Panc1 (cell line): Measurements from ENCODE around the gene ANAPC5. TPM values are rescaled to one million over a fixed set of nuclear protein-coding genes. Genes with fewer than 3 reads are reported as not detected.

Experiments
- ATAC-seq: fragments of 200-7000 bp; cut with Tn5 transposase; 2 replicates; pipeline ENCODE4 v1.9.1; 2020; ENCODE audit warnings: mild to moderate bottlenecking, moderate library complexity
- BruUV-seq: library from RNA; stranded (reverse); fragments of 400-500 nt; replicated peaks from 2 replicates; lab custom pipeline; 2021; lab: Mats Ljungman, UMichigan
- CTCF ChIA-PET: fragments of 300-600 bp; sonication (Branson Sonifier 250); formaldehyde crosslinking; loops from one replicate; lab custom pipeline; 2022; ENCODE audit warnings: antibody characterized with exemption; lab: Charles Lee
- POLR2A ChIA-PET: fragments of 300-600 bp; sonication (Branson Sonifier 250); formaldehyde crosslinking; loops from one replicate; lab custom pipeline; 2022; ENCODE audit warnings: antibody characterized with exemption; lab: Charles Lee
- DNase-seq: peaks from one replicate; pipeline ENCODE4 v3.0.0-alpha.2; 2010; ENCODE audit warnings: low read depth, low spot score
- H3K27ac ChIP-seq: 2 replicates; pipeline ENCODE4 v1.5.1; 2011; ENCODE audit warnings: mild to moderate bottlenecking, low read length, inconsistent platforms
- H3K27me3 ChIP-seq: fragments of 200-500 bp; sonication (Bioruptor generic); 2 replicates; pipeline ENCODE4 v1.6.0; 2014; ENCODE audit warnings: low read length, inconsistent platforms; ENCODE audit not compliant: control insufficient read depth, insufficient read depth
- H3K36me3 ChIP-seq: fragments of 200-500 bp; sonication (Bioruptor generic); 2 replicates; pipeline ENCODE4 v1.5.1; 2014; ENCODE audit warnings: inconsistent platforms, mild to moderate bottlenecking, low read length, moderate library complexity; ENCODE audit not compliant: control insufficient read depth, insufficient read depth
- H3K4me1 ChIP-seq: 2 replicates; pipeline ENCODE4 v1.5.1; 2011; ENCODE audit warnings: inconsistent platforms, mild to moderate bottlenecking, low read length, moderate library complexity; ENCODE audit not compliant: control insufficient read depth, insufficient read depth
- H3K4me3 ChIP-seq, 2 experiments: 2 replicates each; pipeline ENCODE4 v1.5.1; 2011 to 2012; ENCODE audit warnings: low read depth in 2 of 2, low read length in 2 of 2, mild to moderate bottlenecking in 2 of 2, inconsistent platforms in 1 of 2, moderate library complexity in 1 of 2
- H3K9me3 ChIP-seq: fragments of 200-500 bp; sonication (Bioruptor generic); 2 replicates; pipeline ENCODE4 v1.5.1; 2014; ENCODE audit warnings: low read depth, mild to moderate bottlenecking, inconsistent platforms, low read length, moderate library complexity; ENCODE audit not compliant: control insufficient read depth, insufficient read depth
- CTCF ChIP-seq: fragments of 450-650 bp; IDR thresholded peaks from 2 replicates; pipeline ENCODE4 v1.5.1; 2017; ENCODE audit warnings: mild to moderate bottlenecking
- POLR2AphosphoS5 ChIP-seq: IDR thresholded peaks from 2 replicates; pipeline ENCODE4 v1.6.1; 2012; ENCODE audit warnings: mild to moderate bottlenecking, low read depth, low read length, moderate library complexity
- REST ChIP-seq, 2 experiments: IDR thresholded peaks; 2 replicates each; pipeline ENCODE4 v1.6.1; 2011 to 2012; ENCODE audit warnings: low read depth in 2 of 2, control low read depth in 1 of 2, low read length in 1 of 2, mild to moderate bottlenecking in 1 of 2, moderate library complexity in 1 of 2; ENCODE audit not compliant: insufficient read depth in 1 of 2
- SIN3A ChIP-seq: IDR thresholded peaks from 2 replicates; pipeline ENCODE4 v1.6.1; 2012; ENCODE audit warnings: low read depth, mild to moderate bottlenecking, low read length, moderate library complexity, borderline replicate concordance; ENCODE audit not compliant: insufficient read depth
- TCF7L2 ChIP-seq: IDR thresholded peaks from 2 replicates; pipeline ENCODE4 v1.6.1; 2011; ENCODE audit warnings: mild to moderate bottlenecking, low read depth, low read length, inconsistent platforms
- in situ Hi-C: cut with HindIII; loops from 2 replicates; pipeline ENCODE4 v1.10.0; 2016; ENCODE audit warnings: low sequenced_read_pairs, low pct_unique_long_range_greater_than_20kb
- intact Hi-C: fragments of 100-400 bp; cut with micrococcal nuclease; formaldehyde crosslinking; loops from one replicate; pipeline ENCODE4 v1.10.0; 2022; ENCODE audit not compliant: unreplicated experiment
- total RNA-seq: library from RNA; stranded (reverse); gene quantifications from one replicate; pipeline ENCODE4 v1.2.1, GENCODE V29; 2021; ENCODE audit not compliant: unreplicated experiment

Gene ANAPC5
- total RNA-seq, 1 experiment from 2014 or later = 101 TPM

- Histone ChIP-seq H3K9me3 (no peaks in the 10 kb centered on the region), H3K4me1 (no peaks in the 10 kb centered on the region), H3K36me3 (no peaks in the 10 kb centered on the region), H3K4me3 (no peak overlapping the region), H3K27ac (no peak overlapping the region), H3K27me3 (no peaks in the 10 kb centered on the region)
- intact Hi-C loops (no loop called here), in situ Hi-C loops (no loop called here)
- CTCF ChIA-PET = no interaction called here
- no TSS peak for BruUV-seq
- DNase-seq = no peak
- TF ChIP-seq TCF7L2 = no peak
- no peak for TF ChIP-seq SIN3A
- no peak for TF ChIP-seq REST (IDR thresholded peaks at IDR 0.05; ENCODE audit: insufficient read depth in 1 of 2, low read depth in 2 of 2, low read length in 1 of 2)
- no peak for TF ChIP-seq CTCF
- TF ChIP-seq POLR2AphosphoS5 = no peak
- POLR2A ChIA-PET = interaction anchor here (0.5 kb wide), 1 partner anchor 300 kb away, joined by 4 read pairs; no protein-coding TSS in a partner anchor
- ATAC-seq = no peak
Measured at GRCh38 chr12:121279507-121279915, 72.7 kb downstream of the ANAPC5 start.

- no TSS peak for BruUV-seq
Measured at GRCh38 chr12:121279071-121279375, 73.2 kb downstream of the ANAPC5 start.

More at GRCh38 chr12:121279071-121279375, 73.2 kb downstream of the ANAPC5 start:
- DNase-seq (no peak), ATAC-seq (no peak)
- CTCF ChIA-PET = no interaction called here
- intact Hi-C loops (no loop called here), in situ Hi-C loops (no loop called here)
- no peak overlapping the region for H3K27ac ChIP-seq
- no peak for TF ChIP-seq REST (IDR thresholded peaks at IDR 0.05; ENCODE audit: insufficient read depth in 1 of 2, low read depth in 2 of 2, low read length in 1 of 2)
- TF ChIP-seq SIN3A = no peak
- no peak for TF ChIP-seq POLR2AphosphoS5
- no peak for TF ChIP-seq CTCF
- TF ChIP-seq TCF7L2 = no peak
- H3K4me3 ChIP-seq = no peak overlapping the region
- POLR2A ChIA-PET = interaction anchor here (0.5 kb wide), 1 partner anchor 301 kb away, joined by 4 read pairs; no protein-coding TSS in a partner anchor
- no peaks in the 10 kb centered on the region for H3K36me3 ChIP-seq
- H3K9me3 ChIP-seq = no peaks in the 10 kb centered on the region
- H3K4me1 ChIP-seq = no peaks in the 10 kb centered on the region
- no peaks in the 10 kb centered on the region for H3K27me3 ChIP-seq
